ENCODE measurements around the gene MSRB3. TPM values are rescaled to one million over a fixed set of nuclear protein-coding genes. Genes with fewer than 3 reads are reported as not detected.

The MSRB3 gene
- total RNA-seq, 1 donor from 2014 or later, result 3.7 TPM

DNA sequence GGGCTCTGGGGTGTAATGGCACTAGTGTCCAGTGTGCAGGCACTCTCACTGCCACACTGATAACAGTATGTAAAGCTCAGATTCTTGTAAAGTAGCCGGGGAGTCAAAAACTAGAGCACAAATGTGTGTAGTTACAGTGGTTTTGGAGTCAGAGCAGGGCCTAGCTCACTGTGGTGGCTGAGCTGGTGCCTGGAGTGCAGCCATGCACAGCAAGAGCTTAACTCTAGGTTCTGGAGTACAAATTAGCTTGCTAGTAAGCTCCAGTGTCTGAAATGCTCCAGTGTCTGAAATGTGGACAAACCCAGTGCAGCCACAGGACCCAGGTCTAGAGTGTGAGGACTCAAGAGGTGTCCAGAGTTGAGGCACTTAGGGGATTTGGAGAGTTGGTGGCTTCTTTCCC is 149.2 kb downstream of the MSRB3 start:
- no peaks in the 10 kb centered on the region for H3K9me3 ChIP-seq (ENCODE audit: low read depth)
- H3K9me3 Mint-ChIP-seq, result peaks cover 7% of the 10 kb centered on the region
- no peaks in the 10 kb centered on the region for H3K27me3 ChIP-seq
- H3K27ac ChIP-seq, result no peak overlapping the region
- no peaks in the 10 kb centered on the region for H3K36me3 ChIP-seq
- H2AFZ ChIP-seq (replicated peaks), result no peak overlapping the region
- H3K4me3 Mint-ChIP-seq, result no peak overlapping the region
- no peaks in the 10 kb centered on the region for H4K20me1 ChIP-seq (ENCODE audit: low read depth)
- H3K4me1 Mint-ChIP-seq, result peaks cover 23% of the 10 kb centered on the region
- H3K79me2 ChIP-seq (ENCODE audit: low read depth), result no peaks in the 10 kb centered on the region
- no peaks in the 10 kb centered on the region for H3K36me3 Mint-ChIP-seq
- no peak overlapping the region for H3K27ac Mint-ChIP-seq
- no peak overlapping the region for H3K4me3 ChIP-seq
- no peak for DNase-seq (ENCODE audit: low spot score)
- no peak for TF ChIP-seq EZH2 (IDR thresholded peaks at IDR 0.05)
- no peak for TF ChIP-seq EZH2phosphoT487 (IDR thresholded peaks at IDR 0.05)
- TF ChIP-seq, protein P1, sequence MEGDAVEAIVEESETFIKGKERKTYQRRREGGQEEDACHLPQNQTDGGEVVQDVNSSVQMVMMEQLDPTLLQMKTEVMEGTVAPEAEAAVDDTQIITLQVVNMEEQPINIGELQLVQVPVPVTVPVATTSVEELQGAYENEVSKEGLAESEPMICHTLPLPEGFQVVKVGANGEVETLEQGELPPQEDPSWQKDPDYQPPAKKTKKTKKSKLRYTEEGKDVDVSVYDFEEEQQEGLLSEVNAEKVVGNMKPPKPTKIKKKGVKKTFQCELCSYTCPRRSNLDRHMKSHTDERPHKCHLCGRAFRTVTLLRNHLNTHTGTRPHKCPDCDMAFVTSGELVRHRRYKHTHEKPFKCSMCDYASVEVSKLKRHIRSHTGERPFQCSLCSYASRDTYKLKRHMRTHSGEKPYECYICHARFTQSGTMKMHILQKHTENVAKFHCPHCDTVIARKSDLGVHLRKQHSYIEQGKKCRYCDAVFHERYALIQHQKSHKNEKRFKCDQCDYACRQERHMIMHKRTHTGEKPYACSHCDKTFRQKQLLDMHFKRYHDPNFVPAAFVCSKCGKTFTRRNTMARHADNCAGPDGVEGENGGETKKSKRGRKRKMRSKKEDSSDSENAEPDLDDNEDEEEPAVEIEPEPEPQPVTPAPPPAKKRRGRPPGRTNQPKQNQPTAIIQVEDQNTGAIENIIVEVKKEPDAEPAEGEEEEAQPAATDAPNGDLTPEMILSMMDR (IDR thresholded peaks at IDR 0.05), result no peak
- H3K4me1 ChIP-seq, result no peaks in the 10 kb centered on the region
- H3F3A ChIP-seq (ENCODE audit: low read depth), result no peaks in the 10 kb centered on the region
- H3K9ac ChIP-seq, result no peak overlapping the region
- no peak overlapping the region for H3K4me2 ChIP-seq
- no peaks in the 10 kb centered on the region for H3K27me3 Mint-ChIP-seq (ENCODE audit: insufficient read depth, low read depth)

DNA sequence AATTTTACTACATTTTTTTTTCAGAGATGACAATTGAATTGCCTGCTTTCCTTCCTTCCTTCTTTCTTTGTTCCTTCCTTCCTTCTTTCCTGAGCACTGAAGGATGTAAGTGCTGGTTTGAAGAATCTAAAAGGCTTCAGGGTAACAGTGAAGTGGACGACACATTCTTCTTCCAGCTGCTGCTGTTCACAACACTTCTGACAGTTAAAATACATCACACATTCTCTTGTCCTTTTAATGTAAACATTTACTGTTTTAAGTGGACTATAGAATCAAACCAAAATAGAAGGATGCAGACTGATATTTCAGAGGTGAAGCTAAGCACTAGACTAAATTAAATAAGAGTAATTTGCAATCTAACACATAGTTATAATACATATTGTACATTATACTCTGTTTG is 151.5 kb downstream of the MSRB3 start:
- H3K79me2 ChIP-seq (ENCODE audit: low read depth), result no peaks in the 10 kb centered on the region
- no peaks in the 10 kb centered on the region for H3K4me1 ChIP-seq
- Mint-ChIP-seq H3K9me3 (peaks cover 5% of the 10 kb centered on the region), H3K36me3 (no peaks in the 10 kb centered on the region), H3K4me1 (peaks cover 23% of the 10 kb centered on the region), H3K27me3 (ENCODE audit: insufficient read depth, low read depth) (no peaks in the 10 kb centered on the region), H3K4me3 (no peak overlapping the region), H3K27ac (no peak overlapping the region)
- H3K27me3 ChIP-seq, result no peaks in the 10 kb centered on the region
- no peak overlapping the region for H3K9ac ChIP-seq
- H4K20me1 ChIP-seq (ENCODE audit: low read depth), result no peaks in the 10 kb centered on the region
- H3K4me2 ChIP-seq, result no peak overlapping the region
- H2AFZ ChIP-seq (replicated peaks), result no peak overlapping the region
- TF ChIP-seq, protein P1 (IDR thresholded peaks at IDR 0.05), result no peak
- TF ChIP-seq EZH2phosphoT487 (IDR thresholded peaks at IDR 0.05) (no peak), EZH2 (IDR thresholded peaks at IDR 0.05) (no peak)
- no peaks in the 10 kb centered on the region for H3K36me3 ChIP-seq
- DNase-seq (ENCODE audit: low spot score), result no peak
- no peaks in the 10 kb centered on the region for H3K9me3 ChIP-seq (ENCODE audit: low read depth)
- H3K4me3 ChIP-seq, result no peak overlapping the region
- no peak overlapping the region for H3K27ac ChIP-seq
- no peaks in the 10 kb centered on the region for H3F3A ChIP-seq (ENCODE audit: low read depth)

DNA sequence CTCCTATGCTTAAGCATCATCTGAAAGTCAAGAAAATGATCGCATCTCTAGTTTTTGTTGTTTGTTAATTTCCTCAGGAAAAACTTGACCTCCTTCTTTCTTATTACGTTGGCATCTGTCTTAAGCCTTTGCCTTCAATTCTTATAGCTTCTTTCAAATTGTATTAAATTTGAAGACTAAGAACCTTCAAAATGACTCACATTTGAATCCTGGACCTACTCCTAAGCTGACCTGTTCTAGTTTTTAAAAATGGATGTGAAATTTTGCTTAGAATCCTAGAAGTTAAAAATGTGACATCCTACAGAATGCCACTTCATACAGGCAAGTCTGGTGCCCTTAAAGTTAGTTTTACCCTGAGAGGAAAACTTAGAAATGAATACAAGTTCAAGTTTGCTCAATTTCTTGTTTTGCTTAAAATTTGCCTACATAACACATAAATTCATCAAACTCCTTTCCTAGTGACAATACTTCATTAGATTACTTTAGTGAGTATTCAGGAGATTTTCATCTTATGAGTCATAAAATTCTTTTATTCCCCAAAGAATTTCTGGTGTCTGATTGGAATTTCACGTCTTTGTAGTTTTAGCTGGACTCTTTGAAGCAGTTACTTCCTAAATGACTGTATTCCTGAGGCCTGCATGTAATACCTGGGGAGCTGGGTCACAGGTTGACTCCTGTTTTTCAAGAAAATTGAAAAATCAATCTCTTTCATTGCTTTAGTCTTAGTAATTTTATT is 152.3 kb downstream of the MSRB3 start:
- Histone ChIP-seq H3K4me1 (no peaks in the 10 kb centered on the region), H3K27ac (no peak overlapping the region), H4K20me1 (ENCODE audit: low read depth) (no peaks in the 10 kb centered on the region), H3K4me2 (no peak overlapping the region), H3K4me3 (no peak overlapping the region), H2AFZ (replicated peaks) (no peak overlapping the region), H3K36me3 (no peaks in the 10 kb centered on the region), H3K79me2 (ENCODE audit: low read depth) (no peaks in the 10 kb centered on the region), H3K9me3 (ENCODE audit: low read depth) (no peaks in the 10 kb centered on the region), H3K9ac (no peak overlapping the region), H3K27me3 (no peaks in the 10 kb centered on the region), H3F3A (ENCODE audit: low read depth) (no peaks in the 10 kb centered on the region)
- Mint-ChIP-seq H3K27ac (no peak overlapping the region), H3K27me3 (ENCODE audit: insufficient read depth, low read depth) (no peaks in the 10 kb centered on the region), H3K36me3 (no peaks in the 10 kb centered on the region), H3K9me3 (peaks cover 5% of the 10 kb centered on the region), H3K4me3 (no peak overlapping the region), H3K4me1 (peaks cover 23% of the 10 kb centered on the region)
- no peak for DNase-seq (ENCODE audit: low spot score)
- no peak for TF ChIP-seq EZH2 (IDR thresholded peaks at IDR 0.05)
- TF ChIP-seq EZH2phosphoT487 (IDR thresholded peaks at IDR 0.05), result no peak

DNA sequence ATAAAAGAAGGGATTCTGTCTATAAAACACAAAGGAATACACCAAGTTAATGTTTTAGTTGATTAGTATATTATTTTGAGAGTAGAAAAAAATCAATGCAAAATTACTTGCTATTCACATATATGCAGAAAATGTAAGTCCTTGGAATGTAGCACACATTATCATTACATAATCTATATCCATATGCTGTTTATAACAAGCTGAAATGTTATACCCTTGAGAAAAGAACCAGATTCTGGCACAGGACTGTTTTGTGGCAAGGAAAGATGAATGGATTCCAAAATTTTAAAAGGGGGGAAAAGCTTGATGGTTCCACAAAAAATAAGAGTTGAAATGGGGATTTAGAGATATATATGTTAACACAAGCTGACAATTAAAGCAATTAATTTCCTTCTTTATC is 153.6 kb downstream of the MSRB3 start:
- no peak overlapping the region for H3K9ac ChIP-seq
- H3K79me2 ChIP-seq (ENCODE audit: low read depth), result no peaks in the 10 kb centered on the region
- no peaks in the 10 kb centered on the region for H3K36me3 Mint-ChIP-seq
- H3K9me3 ChIP-seq (ENCODE audit: low read depth), result no peaks in the 10 kb centered on the region
- H3K27me3 ChIP-seq, result no peaks in the 10 kb centered on the region
- TF ChIP-seq, protein P1 (IDR thresholded peaks at IDR 0.05), result no peak
- no peak for TF ChIP-seq EZH2phosphoT487 (IDR thresholded peaks at IDR 0.05)
- no peak for TF ChIP-seq EZH2 (IDR thresholded peaks at IDR 0.05)
- DNase-seq (ENCODE audit: low spot score), result no peak
- H3K4me1 ChIP-seq, result no peaks in the 10 kb centered on the region
- no peak overlapping the region for H2AFZ ChIP-seq (replicated peaks)
- no peaks in the 10 kb centered on the region for H3F3A ChIP-seq (ENCODE audit: low read depth)
- no peaks in the 10 kb centered on the region for H4K20me1 ChIP-seq (ENCODE audit: low read depth)
- H3K36me3 ChIP-seq, result no peaks in the 10 kb centered on the region
- no peak overlapping the region for H3K27ac ChIP-seq
- no peak overlapping the region for H3K27ac Mint-ChIP-seq
- H3K9me3 Mint-ChIP-seq, result peaks cover 6% of the 10 kb centered on the region
- H3K4me2 ChIP-seq, result no peak overlapping the region
- H3K4me3 ChIP-seq, result no peak overlapping the region
- peaks cover 20% of the 10 kb centered on the region for H3K4me1 Mint-ChIP-seq
- no peaks in the 10 kb centered on the region for H3K27me3 Mint-ChIP-seq (ENCODE audit: insufficient read depth, low read depth)
- no peak overlapping the region for H3K4me3 Mint-ChIP-seq
